Measurements from ENCODE around the gene KIAA0319L.

- TF ChIP-seq POLR2AphosphoS5 (IDR thresholded peaks at IDR 0.05): no peak
- no peak for TF ChIP-seq CTCF (IDR thresholded peaks at IDR 0.05)
- TF ChIP-seq EP300 (IDR thresholded peaks at IDR 0.05): no peak
- TF ChIP-seq POLR2A (IDR thresholded peaks at IDR 0.05; ENCODE audit: low read depth): no peak
Measured at GRCh38 chr1:35507947-35508346, 49.3 kb downstream of the KIAA0319L start.

All from esophagus muscularis mucosa (tissue), 4 donors.